Heart left ventricle (tissue), 16 donors: Measurements from ENCODE around the gene B9D2. TPM values are rescaled to one million over a fixed set of nuclear protein-coding genes. Genes with fewer than 3 reads are reported as not detected.
A peak's percentile ranks its signal among the peaks of the same experiment; 100 is the strongest.
"Not testable (repeated sequence)": the region's sequence is repeated elsewhere in the genome, so short reads cannot be mapped to it uniquely, and the experiment has no call there.

Source experiments
- ATAC-seq, 4 donors: fragments of 200-7000 bp; cut with Tn5 transposase; one replicate each; pipeline ENCODE4 v1.9.1; 2020 to 2022; ENCODE audit warnings: moderate library complexity in 4 of 4, mild to moderate bottlenecking in 3 of 4, moderate number of reproducible peaks in 1 of 4
- DNase-seq, 5 donors: peaks; one replicate each; pipeline ENCODE4 v3.0.0-alpha.2; 2020
- H3K27ac ChIP-seq, 12 donors: fragments of 200-600 bp; sonication (generic) in 4 of 12; one replicate each; pipeline versions ENCODE4 v1.5.0 to v1.8.0; 2016 to 2022; ENCODE audit warnings: mild to moderate bottlenecking in 2 of 12
- H3K27me3 ChIP-seq, 9 donors: fragments of 200-600 bp; sonication (generic) in 2 of 9; one replicate each; pipeline versions ENCODE4 v1.5.1 to v1.8.0; 2016 to 2022; ENCODE audit warnings: mild to moderate bottlenecking in 3 of 9
- H3K36me3 ChIP-seq, 9 donors: fragments of 200-600 bp; sonication (generic) in 2 of 9; one replicate each; pipeline versions ENCODE4 v1.5.0 to v1.8.0; 2018 to 2022; ENCODE audit warnings: mild to moderate bottlenecking in 2 of 9
- H3K4me1 ChIP-seq, 12 donors: fragments of 200-600 bp; sonication (generic) in 4 of 12; one replicate each; pipeline versions ENCODE4 v1.5.0 to v1.8.0; 2016 to 2022; ENCODE audit warnings: mild to moderate bottlenecking in 3 of 12
- H3K4me3 ChIP-seq, 12 donors: fragments of 200-600 bp; sonication (generic) in 4 of 12; one replicate each; pipeline versions ENCODE4 v1.5.0 to v1.8.0; 2017 to 2022; ENCODE audit warnings: mild to moderate bottlenecking in 9 of 12, moderate library complexity in 4 of 12
- H3K9me3 ChIP-seq, 12 donors: fragments of 200-600 bp; sonication (generic) in 4 of 12; one replicate each; pipeline versions ENCODE4 v1.5.0 to v1.8.0; 2016 to 2022; ENCODE audit warnings: mild to moderate bottlenecking in 1 of 12
- CTCF ChIP-seq, 12 donors: fragments of 200-600 bp; sonication (generic) in 4 of 12; IDR thresholded peaks; one replicate each; pipeline versions ENCODE4 v1.5.0 to v1.8.0; 2018 to 2022; ENCODE audit warnings: antibody characterized with exemption in 12 of 12, mild to moderate bottlenecking in 5 of 12
- POLR2A ChIP-seq, 2 donors: fragments of 450-650 bp; IDR thresholded peaks; one replicate each; pipeline ENCODE4 v1.6.1; 2017; ENCODE audit warnings: antibody characterized with exemption in 2 of 2, mild to moderate bottlenecking in 2 of 2, moderate library complexity in 2 of 2
- WGBS, 4 donors: extraction: QIAGEN DNeasy Blood & Tissue Kit in 2 of 4; methylation state at CpG; one replicate each; pipeline versions ENCODE4 v1.1.5 to v1.1.7; 2013 to 2018; 5-methylcytosine and 5-hydroxymethylcytosine counted together
- intact Hi-C, 10 donors: fragments of 100-400 bp; cut with DNase I; formaldehyde crosslinking; loops; one replicate each; pipeline versions ENCODE4 v1.11.1 to v1.14.2; 2022
- polyA plus RNA-seq, 2 donors: library from polyadenylated mRNA; stranded (reverse); fragments of 200-250 nt; gene quantifications; one replicate each; pipeline ENCODE4 v1.2.3, GENCODE V29; 2013
- total RNA-seq, 9 donors: library from RNA; depleted of rRNA in 2 of 9; stranded (reverse); fragments of >200 nt in 2 of 9; fragmentation: NEBNext Ultra II Directional in 3 of 9; extraction: Animal tissue kit (Norgen Biotek cat#: 25700) in 3 of 9; gene quantifications; one replicate each; pipeline versions ENCODE4 v1.1.0 to v1.2.4, GENCODE V29; 2016 to 2023
- donor health status: ischemic (EF 13 %, LVEDD 7.1; RV severe dilation, severe dysfunction).
- donor health status: healthy with polysubstance abuse.
- donor health status: DM: no; HTN: yes; CAD: no.
- donor health status: DM: no; HTN: no; CAD: no.
- donor health status: ischemic (EF 25% LVEDD 6.9; RV normal size, moderate dysfunction).
- donor health status: ischemic (EF 25% LVEDD 5.7; RV mildly dilated, moderate dysfunction).
- donor health status: healthy.
- donor health status: DM: yes; HTN: yes; CAD: no.
- donor health status: ischemic (EF 35%, LVEDD 5.7; RV mildly dilated, moderate dysfunction).
- donor health status: nonischemic (EF 11% LVEDD 7.7; RV severe dilation, severe dysfunction).
- donor health status: DM: yes; HTN: yes; CAD: no.
- donor health status: PGD.
- donor health status: ischemic (EF 29% LVEDD 5.4; RV normal size, mild dysfunction).
- donor health status: nonischemic (EF 23%, LVEDD 6.1; RV moderate dilation, normal function).

Gene B9D2
- total and polyA plus RNA-seq, 11 donors, result 1.9 to 14.6 (median 3.3) TPM

DNA sequence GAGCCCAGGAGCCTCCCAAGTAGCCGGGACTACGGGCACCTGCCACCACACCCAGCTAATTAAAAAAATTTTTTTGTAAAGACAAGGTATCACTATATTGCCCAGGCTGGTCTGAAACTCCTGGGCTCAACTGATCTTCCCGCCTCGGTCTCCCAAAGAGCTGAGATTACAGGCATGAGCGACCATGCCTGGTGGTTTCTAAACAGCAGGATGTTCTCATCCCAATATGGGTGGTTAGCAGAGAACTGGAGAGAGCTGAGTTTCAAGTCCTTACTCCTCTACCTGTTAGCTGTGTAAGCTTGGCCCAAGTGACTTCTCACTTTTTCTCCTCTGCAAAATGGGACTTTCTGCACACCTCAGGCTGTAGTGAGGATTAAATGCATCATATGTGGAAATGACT, 20.4 kb upstream of the B9D2 start:
- intact Hi-C loops, result no loop called here
- WGBS, 4 donors, result 92 to 95% (median 93%) methylated on average over 3 to 5 of the region's 5 CpGs

DNA sequence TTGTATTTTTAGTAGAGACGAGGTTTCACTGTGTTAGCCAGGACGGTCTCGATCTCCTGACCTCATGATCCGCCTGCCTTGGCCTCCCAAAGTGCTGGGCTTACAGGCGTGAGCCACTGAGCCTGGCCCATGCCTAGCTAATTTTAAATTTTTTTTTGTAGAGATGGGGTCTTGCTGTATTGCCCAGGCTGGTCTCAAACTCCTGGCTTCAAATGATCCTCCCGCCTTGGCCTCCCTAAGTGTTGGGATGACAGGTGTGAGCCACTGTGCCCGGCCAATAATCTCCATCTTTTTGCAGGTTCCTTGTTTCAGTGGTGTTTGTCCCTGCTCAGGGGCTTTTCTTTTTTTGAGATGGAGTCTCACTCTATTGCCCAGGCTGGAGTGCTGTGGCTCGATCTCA, 17.6 kb upstream of the B9D2 start:
- ATAC-seq, H3K9me3 ChIP-seq, DNase-seq, H3K4me3 ChIP-seq, H3K27me3 ChIP-seq, H3K27ac ChIP-seq, intact Hi-C loops: not testable (repeated sequence)
- Histone ChIP-seq H3K36me3 (peaks cover 0 to 26% (median 4%) of the 10 kb centered on the region in 9 donors), H3K4me1 (peaks cover 0 to 25% (median under 1%) of the 10 kb centered on the region in 12 donors)
- 96 to 97% (median 96%) methylated on average over 8 of the region's 8 CpGs for WGBS, 4 donors

More for the DNA sequence above, 20.4 kb upstream of the B9D2 start:
- ATAC-seq (no peak), DNase-seq (no peak)
- H3K4me3 ChIP-seq, result no peak overlapping the region
- H3K36me3 ChIP-seq, result peaks cover 0 to 39% (median 16%) of the 10 kb centered on the region in 9 donors
- H3K27ac ChIP-seq, result no peak overlapping the region
- H3K27me3 ChIP-seq, result no peaks in the 10 kb centered on the region
- TF ChIP-seq CTCF (IDR thresholded peaks at IDR 0.05), result no peak
- TF ChIP-seq POLR2A (IDR thresholded peaks at IDR 0.05), result no peak
- H3K4me1 ChIP-seq, result peaks cover 0 to 11% (median 0%) of the 10 kb centered on the region in 12 donors
- H3K9me3 ChIP-seq, result no peaks in the 10 kb centered on the region

DNA sequence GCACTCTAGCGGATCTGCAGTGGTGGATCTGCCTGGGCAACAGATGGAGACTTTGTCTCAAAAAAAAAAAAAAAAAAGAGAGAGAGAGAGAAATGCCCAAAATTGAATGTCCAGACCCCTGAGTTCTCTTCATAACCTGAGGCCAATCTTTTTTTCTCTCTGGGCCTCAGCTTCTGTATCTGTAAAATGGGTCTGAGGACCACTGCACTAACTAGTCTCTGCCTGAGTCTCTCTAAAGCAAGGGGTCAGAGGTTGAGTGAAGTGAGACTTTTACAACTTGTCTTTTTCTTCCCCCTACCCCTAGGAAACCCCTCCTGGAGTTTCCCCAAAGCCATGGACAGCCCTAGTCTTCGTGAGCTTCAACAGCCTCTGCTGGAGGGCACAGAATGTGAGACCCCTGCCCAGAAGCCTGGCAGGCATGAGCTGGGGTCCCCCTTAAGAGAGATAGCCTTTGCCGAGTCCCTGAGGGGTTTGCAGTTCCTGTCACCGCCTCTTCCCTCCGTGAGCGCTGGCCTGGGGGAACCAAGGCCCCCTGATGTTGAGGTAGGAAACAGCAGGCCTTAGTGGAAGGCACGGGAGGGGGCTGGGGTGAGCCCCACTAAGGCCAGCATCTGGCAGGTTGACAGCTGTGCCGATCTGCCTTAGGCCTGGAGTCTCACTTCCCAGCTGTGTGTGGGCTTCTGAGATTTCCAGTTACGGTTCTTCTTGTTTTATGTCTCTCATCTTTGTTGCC, 14.2 kb upstream of the B9D2 start:
- Histone ChIP-seq H3K36me3 (peaks cover 0 to 11% (median 4%) of the 10 kb centered on the region in 9 donors), H3K9me3 (no peaks in the 10 kb centered on the region), H3K4me1 (peaks cover 0 to 47% (median 20%) of the 10 kb centered on the region in 12 donors), H3K27ac (peak overlapping the region in 3 of 12 donors; percentile 19 to 73 (median 58)), H3K4me3 (no peak overlapping the region), H3K27me3 (no peaks in the 10 kb centered on the region)
- TF ChIP-seq CTCF (IDR thresholded peaks at IDR 0.05), result peak in 3 of 12 donors; percentile 8 to 15 (median 12)
- no peak for TF ChIP-seq POLR2A (IDR thresholded peaks at IDR 0.05)
- WGBS, 4 donors, result 43 to 50% (median 46%) methylated on average over 9 of the region's 9 CpGs
- intact Hi-C loops, result no loop called here
- ATAC-seq (peak in 1 of 4 donors; percentile 19), DNase-seq (no peak)

DNA sequence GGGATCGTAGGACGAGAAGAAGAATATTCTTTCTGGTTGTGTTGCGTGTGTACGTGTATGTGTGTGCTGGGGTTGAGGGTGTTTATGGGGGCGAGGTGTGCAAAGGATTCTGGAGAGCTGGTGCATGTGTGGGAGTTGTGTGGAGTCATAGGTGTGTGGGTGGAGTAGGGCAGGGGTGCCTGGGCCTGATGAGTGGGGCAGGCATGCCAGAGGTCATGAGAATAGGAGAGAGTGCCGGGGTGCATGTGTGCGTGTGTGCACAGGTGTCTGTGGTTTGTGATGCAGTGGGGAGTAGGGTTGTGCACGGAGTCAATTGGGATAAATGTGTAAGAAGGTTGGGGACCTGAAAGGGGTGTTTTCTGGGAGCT, 13.0 kb upstream of the B9D2 start:
- H3K27ac ChIP-seq, result peak overlapping the region in 10 of 12 donors; percentile 37 to 87 (median 66)
- intact Hi-C loops, result no loop called here
- peak overlapping the region; percentile 34 to 87 (median 68) for H3K4me3 ChIP-seq
- WGBS, 4 donors, result 73 to 78% (median 75%) methylated on average over 8 of the region's 8 CpGs
- DNase-seq, result no peak
- peaks cover 0 to 47% (median 20%) of the 10 kb centered on the region in 12 donors for H3K4me1 ChIP-seq
- no peaks in the 10 kb centered on the region for H3K27me3 ChIP-seq
- no peaks in the 10 kb centered on the region for H3K9me3 ChIP-seq
- ATAC-seq, result peak in 1 of 4 donors; percentile 13
- TF ChIP-seq CTCF (IDR thresholded peaks at IDR 0.05), result no peak
- TF ChIP-seq POLR2A (IDR thresholded peaks at IDR 0.05), result no peak
- peaks cover 0 to under 1% (median 0%) of the 10 kb centered on the region in 9 donors for H3K36me3 ChIP-seq
